GM18951 (cell line): ENCODE data around the gene ITIH5.

ENCODE experiments used
- POLR2A ChIP-seq: IDR thresholded peaks from 4 replicates; pipeline ENCODE4 v1.6.1; 2011; ENCODE audit warnings: mild to moderate bottlenecking; ENCODE audit not compliant: insufficient read length, insufficient read depth; ENCODE audit errors: extremely low read depth
- in situ Hi-C: fragments of 300-500 bp; cut with MboI; formaldehyde crosslinking; loops from one replicate; pipeline ENCODE4 v1.12.0; 2022; ENCODE audit warnings: low sequenced_read_pairs, mixed read lengths, inconsistent platforms; ENCODE audit not compliant: unreplicated experiment

Gene ITIH5

DNA sequence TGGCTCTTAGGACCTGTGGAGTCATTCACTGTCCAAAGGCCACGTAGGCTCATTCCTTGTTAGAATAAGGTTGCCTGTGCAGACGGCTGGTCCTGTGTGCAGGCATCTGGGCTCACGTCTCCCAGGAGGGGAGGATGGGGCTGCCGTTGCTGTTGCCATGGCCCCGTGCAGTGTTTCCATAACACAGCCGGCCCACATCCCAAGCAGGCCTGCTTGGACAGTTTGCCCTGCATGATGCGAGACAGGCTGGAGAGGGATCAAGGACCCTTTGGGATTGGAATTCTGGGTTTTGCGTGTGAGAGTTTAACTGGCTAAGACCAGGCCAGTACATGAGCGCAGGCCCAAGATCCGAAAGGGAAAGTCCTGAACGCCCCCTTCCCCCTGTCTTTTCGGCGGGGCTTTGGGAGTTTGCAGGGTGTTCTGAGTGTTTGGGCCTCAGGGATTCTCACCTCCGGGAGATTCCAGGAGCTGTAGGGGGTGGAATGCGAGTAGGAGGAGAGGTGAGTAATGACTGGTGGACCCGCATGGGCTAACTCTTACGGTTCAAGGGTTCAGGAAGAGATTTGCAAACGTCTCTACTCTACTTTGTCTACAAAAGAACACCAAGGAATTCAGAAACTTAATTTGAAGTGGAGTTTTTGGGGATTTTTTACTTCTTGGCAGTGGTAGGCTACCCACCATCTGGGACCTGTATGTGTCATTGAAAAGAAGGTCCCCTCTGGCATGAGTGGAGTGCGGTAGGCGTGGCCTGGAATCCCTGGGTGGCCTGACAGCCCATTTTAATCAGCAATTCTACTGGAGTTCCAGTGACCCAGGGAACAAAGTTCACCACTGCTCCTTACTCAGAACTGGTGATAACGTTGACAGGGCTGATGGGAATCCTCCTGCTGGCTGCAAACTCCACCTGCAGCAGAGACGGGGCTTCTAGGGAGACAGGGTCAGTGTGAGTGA lies 125.4 kb downstream of the ITIH5 start:
- no peak for TF ChIP-seq POLR2A

DNA sequence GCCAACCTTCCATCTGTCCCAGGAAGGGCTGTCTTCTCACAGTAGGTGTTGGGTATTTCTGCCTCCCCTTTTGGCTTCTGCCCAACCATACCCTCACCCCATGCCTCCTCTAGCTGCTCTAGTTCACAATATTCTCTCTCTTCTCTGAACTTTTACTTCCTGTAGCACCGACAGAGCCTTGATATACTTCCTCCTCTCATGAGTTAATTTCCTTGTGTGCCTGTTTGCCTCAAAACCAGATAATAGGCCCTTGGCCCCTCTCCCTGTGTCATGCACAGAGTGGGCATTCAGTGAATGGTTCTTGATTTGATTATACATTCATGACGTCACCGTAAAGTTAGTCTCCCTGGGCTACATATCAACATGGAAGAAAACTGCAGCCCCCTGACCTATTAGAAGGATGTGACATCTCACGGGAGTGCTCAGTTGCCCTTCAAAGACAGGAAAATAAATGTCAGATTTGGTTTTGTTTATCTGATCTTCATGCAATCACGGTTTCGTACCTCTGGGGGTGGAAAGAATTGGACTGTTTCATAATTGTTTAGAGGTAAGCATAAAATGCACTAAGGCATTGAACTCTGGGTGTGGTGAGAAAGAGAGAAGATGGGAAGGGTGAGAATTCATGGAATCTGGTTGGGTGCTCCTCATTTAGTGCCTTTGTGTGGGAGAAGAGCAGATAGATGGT lies 127.7 kb downstream of the ITIH5 start:
- in situ Hi-C loops, result loop anchor here (25.0 kb wide), 1 partner anchor 1748 kb away; no protein-coding TSS in a partner anchor
- no peak for TF ChIP-seq POLR2A

More for the DNA sequence above, 125.4 kb downstream of the ITIH5 start:
- in situ Hi-C loops, result loop anchor here (10.0 to 25.0 kb wide), 2 partner anchors 133 to 1746 kb away; no protein-coding TSS in a partner anchor

DNA sequence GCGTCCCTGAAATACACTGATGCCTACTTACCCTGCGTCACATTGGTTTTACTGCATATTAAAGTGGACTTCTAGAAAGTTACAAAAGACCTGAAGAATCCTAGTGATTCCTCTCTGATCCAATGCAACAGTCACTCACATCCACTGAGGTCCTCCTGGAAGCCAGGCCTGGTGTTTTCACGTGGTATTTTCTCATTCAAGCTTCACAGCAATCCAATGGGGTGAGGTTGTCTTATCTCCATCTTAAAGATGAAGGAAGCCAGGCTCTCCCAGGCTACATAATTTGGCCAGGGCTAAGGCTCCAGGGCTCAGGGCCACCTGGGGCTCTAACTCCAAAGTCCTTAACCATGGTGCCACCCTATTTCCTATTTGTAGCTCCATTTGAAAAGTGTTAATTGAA lies 129.6 kb downstream of the ITIH5 start:
- TF ChIP-seq POLR2A, result no peak
- in situ Hi-C loops, result loop anchor here (25.0 kb wide), 1 partner anchor 1750 kb away; no protein-coding TSS in a partner anchor

DNA sequence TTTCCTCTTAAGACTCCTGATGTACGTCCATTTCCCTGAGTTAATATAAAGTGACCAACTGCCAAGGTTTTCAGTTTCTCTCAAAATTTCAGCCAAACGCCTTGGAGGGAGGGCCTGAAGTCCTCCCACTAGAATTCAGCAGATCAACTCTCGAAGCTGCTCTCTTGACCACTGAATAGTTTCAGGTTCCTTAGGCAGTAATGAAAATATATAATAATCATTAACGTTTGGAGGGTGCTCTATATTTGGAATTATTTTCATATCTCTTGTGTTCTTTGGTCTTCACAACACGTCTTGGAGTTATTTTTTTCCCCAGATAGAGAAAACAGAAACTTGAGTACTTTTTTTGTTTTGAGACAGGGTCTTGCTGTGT lies 132.3 kb downstream of the ITIH5 start:
- in situ Hi-C loops, result loop anchor here (25.0 kb wide), 1 partner anchor 1753 kb away; no protein-coding TSS in a partner anchor
- no peak for TF ChIP-seq POLR2A

DNA sequence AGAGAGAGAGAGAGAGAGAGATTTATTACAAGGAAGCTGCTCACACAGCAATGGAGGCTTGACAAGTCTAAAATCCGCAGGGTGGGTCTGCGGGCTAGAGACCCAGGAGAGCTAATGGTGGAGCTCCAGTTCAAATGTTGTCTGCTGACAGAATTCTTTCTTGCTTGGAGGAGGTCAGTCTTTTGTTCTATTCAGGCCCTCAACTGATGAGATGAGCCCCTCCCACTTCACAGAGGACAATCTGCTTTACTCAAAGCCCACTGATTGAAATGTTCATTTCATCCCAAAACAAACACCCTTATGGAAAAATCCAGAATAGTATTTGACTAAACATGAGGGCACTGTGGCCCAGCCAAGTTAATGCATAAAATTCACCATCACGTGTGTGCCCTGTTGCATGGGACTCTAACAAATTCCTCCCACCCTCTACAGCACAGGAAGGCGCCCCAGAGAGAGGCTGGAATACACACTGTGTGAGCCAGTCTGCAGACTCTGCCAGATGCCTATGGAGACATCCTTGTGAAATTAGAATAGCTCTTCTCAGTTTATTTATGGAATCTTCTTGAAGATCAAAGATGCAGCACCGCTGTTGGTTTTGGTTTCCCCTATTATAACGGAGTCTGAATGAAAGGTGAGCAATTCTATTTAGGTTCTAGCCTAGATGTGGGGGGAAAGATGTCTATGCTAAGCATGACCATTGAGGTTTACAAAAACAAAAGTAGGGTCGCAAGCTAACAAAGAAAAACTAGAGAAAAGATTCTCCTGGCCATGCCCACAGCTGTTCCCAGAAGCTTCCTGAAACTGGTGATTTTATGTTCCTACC lies 132.9 kb downstream of the ITIH5 start:
- in situ Hi-C loops, result loop anchor here (25.0 kb wide), 1 partner anchor 1753 kb away; no protein-coding TSS in a partner anchor
- TF ChIP-seq POLR2A, result no peak

DNA sequence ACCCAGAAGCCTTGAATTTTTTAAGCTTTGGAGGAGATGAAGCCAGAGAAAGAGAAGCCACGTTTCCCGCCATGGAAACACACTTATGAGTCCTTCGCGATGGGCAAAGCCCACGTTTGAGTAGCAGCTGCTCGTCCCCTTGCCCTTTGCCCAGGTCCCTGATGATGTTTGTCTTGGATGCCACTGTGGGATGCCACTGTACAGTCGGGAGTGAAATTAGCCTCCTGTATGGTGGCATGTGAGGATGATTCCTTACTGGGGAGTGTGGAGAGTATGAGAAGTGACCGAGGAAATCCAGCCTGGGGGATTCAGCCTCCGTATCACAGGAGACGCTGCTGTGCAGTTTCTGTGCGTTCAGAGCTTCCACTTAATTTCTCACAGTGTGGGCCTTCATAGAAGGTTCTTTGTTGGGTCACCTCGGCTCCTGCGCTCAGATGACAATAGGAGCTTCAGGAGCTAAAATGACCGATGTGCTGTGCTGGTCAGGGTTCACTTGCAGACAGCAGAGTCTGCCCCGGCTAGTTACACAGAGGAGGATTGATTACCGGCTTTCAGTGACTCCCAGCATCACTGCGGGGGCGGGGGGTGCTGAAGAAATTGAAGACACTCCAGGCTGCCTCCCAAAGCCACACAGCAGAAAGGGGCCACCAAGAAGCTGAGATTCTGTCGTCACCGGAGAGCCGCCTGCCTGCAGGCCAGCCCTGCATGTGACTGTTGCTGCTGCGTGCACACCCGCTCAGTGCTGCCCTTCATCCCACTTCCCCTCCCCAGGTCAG lies 133.9 kb downstream of the ITIH5 start:
- TF ChIP-seq POLR2A, result no peak
- in situ Hi-C loops, result loop anchor here (25.0 kb wide), 1 partner anchor 1754 kb away; no protein-coding TSS in a partner anchor

DNA sequence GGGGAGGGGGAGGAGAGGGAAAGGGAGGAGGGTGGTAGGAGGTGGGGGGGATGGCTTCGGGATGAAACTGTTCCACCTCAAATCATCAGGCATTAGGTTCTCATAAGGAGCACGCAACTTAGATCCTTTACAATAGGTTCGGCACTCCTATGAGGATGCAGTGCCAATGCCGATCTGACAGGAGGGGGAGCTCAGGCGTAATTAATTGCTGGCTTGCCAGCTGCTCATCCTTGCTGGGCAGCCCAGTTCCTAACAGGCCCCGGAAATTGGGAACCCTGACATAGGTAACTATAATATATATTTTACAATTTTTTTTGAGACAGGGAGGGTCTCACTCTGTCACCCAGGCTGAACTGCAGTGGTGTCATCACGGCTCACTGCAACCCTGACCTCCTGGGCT lies 137.1 kb downstream of the ITIH5 start:
- no peak for TF ChIP-seq POLR2A
- in situ Hi-C loops, result loop anchor here (25.0 kb wide), 1 partner anchor 1758 kb away; no protein-coding TSS in a partner anchor

DNA sequence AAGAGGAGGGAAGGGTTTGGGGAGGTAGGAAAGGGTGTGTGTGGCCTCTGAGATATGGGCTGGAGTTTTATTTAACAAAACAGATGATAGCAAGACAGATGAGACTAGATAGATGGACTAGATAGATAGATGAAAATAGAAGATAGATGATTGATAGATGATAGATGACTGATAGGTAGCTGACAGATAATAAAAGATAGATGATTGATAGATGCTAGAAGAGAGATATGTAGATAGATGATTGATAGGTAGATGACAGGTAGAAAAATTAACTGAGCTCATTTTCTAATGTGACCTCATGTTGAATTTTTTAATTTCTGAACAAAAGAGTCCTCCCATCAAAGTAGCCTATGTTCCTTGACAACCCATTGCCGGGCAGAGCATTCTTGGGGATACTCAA lies 139.3 kb downstream of the ITIH5 start:
- TF ChIP-seq POLR2A, result no peak
- in situ Hi-C loops, result loop anchor here (25.0 kb wide), 1 partner anchor 1760 kb away; no protein-coding TSS in a partner anchor

DNA sequence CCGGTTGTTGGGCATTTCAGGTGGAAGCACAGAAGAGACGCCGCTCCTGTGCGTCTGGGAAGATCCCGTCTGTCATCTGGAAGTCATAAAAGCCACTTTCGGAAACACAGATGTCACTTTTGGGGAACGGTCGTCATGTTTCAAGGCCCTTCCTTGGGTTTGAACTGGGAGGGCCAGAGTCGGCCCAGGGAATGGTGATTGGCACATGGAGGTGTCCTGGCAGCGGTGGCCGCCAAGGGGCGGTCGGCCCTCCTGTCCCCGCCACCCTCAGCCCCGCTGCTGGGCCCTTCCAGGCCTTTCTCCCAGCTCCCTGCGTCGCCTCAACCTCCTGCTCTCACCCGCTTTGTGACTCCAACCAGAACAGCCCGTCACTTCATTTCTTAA lies 140.8 kb downstream of the ITIH5 start:
- TF ChIP-seq POLR2A, result no peak
- in situ Hi-C loops, result loop anchor here (25.0 kb wide), 1 partner anchor 1761 kb away; no protein-coding TSS in a partner anchor

DNA sequence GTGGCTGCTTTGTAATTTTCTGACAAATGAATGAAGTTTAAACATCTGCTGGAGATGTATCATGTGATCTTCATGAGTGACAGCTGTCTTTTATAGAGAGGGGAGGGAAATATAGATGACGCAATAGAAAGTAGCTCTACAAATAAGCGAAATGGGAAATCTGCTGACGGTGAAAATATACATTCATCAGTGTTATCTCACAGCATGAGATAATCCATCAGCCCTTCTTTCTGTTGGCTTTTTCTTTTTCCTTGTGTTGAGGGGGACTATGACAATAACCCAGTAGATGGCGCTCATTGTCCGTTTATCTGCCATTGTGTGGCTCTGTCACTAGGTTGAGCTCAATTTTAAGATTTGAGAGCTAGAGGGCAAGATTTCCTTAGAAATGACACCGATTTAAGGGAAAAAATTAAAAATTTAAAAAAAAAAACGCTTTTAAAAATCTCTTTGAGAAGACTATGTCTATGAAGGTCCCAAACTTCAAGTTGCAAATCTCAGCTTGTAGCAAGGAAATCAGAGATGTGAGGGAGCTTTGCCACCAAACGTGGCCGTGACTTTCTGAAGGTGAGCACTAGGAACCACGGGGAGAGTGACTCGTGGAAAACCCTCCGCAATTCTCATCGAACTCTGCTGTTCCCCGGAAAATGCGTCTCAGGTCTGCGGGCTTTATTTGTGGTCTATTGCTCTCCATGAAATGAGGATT lies 141.3 kb downstream of the ITIH5 start:
- no peak for TF ChIP-seq POLR2A
- in situ Hi-C loops, result loop anchor here (25.0 kb wide), 1 partner anchor 1762 kb away; no protein-coding TSS in a partner anchor

DNA sequence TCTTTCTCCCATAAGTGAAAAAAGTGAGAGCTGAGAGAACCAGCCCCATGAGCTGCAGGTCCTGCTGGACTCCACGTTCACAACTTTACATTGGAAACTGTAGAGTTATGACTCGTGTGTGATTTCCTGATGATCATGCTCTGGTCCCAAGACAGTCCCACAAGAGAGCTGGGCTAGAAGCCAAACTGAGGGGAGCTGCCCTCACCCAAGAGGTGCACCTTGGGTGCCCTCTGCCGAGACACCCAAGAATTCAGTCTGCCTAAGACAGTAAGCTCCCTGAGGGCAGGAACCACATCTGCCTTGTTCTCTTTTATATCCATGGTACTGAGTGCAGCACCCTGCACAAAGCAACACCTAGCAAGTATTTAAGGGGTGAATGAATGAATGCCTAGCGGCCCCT lies 143.1 kb downstream of the ITIH5 start:
- in situ Hi-C loops, result no loop called here
- TF ChIP-seq POLR2A, result no peak
